HG03565 (cell line): ENCODE measurements around the gene TMEM43.

Experiments used
- ATAC-seq: cut with Tn5 transposase; IDR thresholded peaks from one replicate; pipeline ENCODE4 v1.9.1; 2021; ENCODE audit warnings: mild to moderate bottlenecking, moderate library complexity; ENCODE audit not compliant: unreplicated experiment

TMEM43 gene

GRCh38 chr3:14148041-14148985, 23.5 kb downstream of the TMEM43 start:
- ATAC-seq = no peak

- ATAC-seq = no peak
Observed at GRCh38 chr3:14150078-14150477, 25.2 kb downstream of the TMEM43 start.

GRCh38 chr3:14150491-14151230, 25.8 kb downstream of the TMEM43 start:
- no peak for ATAC-seq

- no peak for ATAC-seq
Observed at GRCh38 chr3:14151471-14152083, 26.7 kb downstream of the TMEM43 start.

GRCh38 chr3:14152233-14152962, 27.5 kb downstream of the TMEM43 start:
- ATAC-seq = no peak

GRCh38 chr3:14152963-14153355, 28.1 kb downstream of the TMEM43 start:
- ATAC-seq = no peak

- ATAC-seq = no peak
Observed at GRCh38 chr3:14153663-14154062, 28.8 kb downstream of the TMEM43 start.

- no peak for ATAC-seq
Observed at GRCh38 chr3:14154276-14154675, 29.4 kb downstream of the TMEM43 start.

- no peak for ATAC-seq
Observed at GRCh38 chr3:14154895-14155440, 30.1 kb downstream of the TMEM43 start.

- no peak for ATAC-seq
Observed at GRCh38 chr3:14156201-14156600, 31.3 kb downstream of the TMEM43 start.

GRCh38 chr3:14156843-14157561, 32.1 kb downstream of the TMEM43 start:
- no peak for ATAC-seq

- ATAC-seq = no peak
Observed at GRCh38 chr3:14157951-14158350, 33.1 kb downstream of the TMEM43 start.

GRCh38 chr3:14158370-14158769, 33.5 kb downstream of the TMEM43 start:
- ATAC-seq = no peak

GRCh38 chr3:14159426-14159825, 34.6 kb downstream of the TMEM43 start:
- ATAC-seq = no peak

- no peak for ATAC-seq
Observed at GRCh38 chr3:14161282-14161681, 36.4 kb downstream of the TMEM43 start.

- no peak for ATAC-seq
Observed at GRCh38 chr3:14162178-14162577, 37.3 kb downstream of the TMEM43 start.

- ATAC-seq = no peak
Observed at GRCh38 chr3:14166877-14167603, 42.2 kb downstream of the TMEM43 start.

GRCh38 chr3:14169435-14169834, 44.6 kb downstream of the TMEM43 start:
- no peak for ATAC-seq

GRCh38 chr3:14169871-14170270, 45.0 kb downstream of the TMEM43 start:
- no peak for ATAC-seq
